T-cell (primary cell): Measurements from ENCODE around the gene CCDC144A. TPM values are rescaled to one million over a fixed set of nuclear protein-coding genes. Genes with fewer than 3 reads are reported as not detected.
A peak's percentile ranks its signal among the peaks of the same experiment; 100 is the strongest.
"Not testable (repeated sequence)": the region's sequence is repeated elsewhere in the genome, so short reads cannot be mapped to it uniquely, and the experiment has no call there.

ENCODE experiments used
- ATAC-seq, 4 experiments: fragments of 200-7000 bp in 3 of 4; fragments of 150-1000 bp in 1 of 4; cut with Tn5 transposase; replicated peaks in 1 of 4; 1 replicate in 3 of 4; 2 replicates in 1 of 4; pipeline ENCODE4 v1.10.0; 2021; ENCODE audit warnings: moderate library complexity in 3 of 4, mild to moderate bottlenecking in 2 of 4, moderate number of reproducible peaks in 1 of 4
- CTCF ChIA-PET, 2 donors: fragments of 300-600 bp; sonication (Branson Sonifier 250); formaldehyde crosslinking; loops; one replicate each; lab custom pipeline; 2022; ENCODE audit warnings: antibody characterized with exemption in 2 of 2; lab: Charles Lee
- POLR2A ChIA-PET, 2 donors: fragments of 300-600 bp; sonication (Branson Sonifier 250); formaldehyde crosslinking; loops; one replicate each; lab custom pipeline; 2022; ENCODE audit warnings: antibody characterized with exemption in 2 of 2; lab: Charles Lee
- DNase-seq, 35 experiments: peaks; one replicate each; pipeline versions ENCODE4 v3.0.0 to v3.0.0-alpha.2; 2013 to 2023
- H3K27ac ChIP-seq: one replicate; pipeline ENCODE4 v1.5.1; 2013; ENCODE audit warnings: low read length
- H3K27me3 ChIP-seq, 2 experiments: replicated peaks in 1 of 2; 1 replicate in 1 of 2; 2 replicates in 1 of 2; pipeline versions ENCODE4 v1.6.1 to v1.7.0; 2013; ENCODE audit warnings: low read length in 1 of 2, mixed read lengths in 1 of 2; ENCODE audit not compliant: control insufficient read depth in 2 of 2, insufficient read depth in 2 of 2; ENCODE audit errors: extremely low read depth in 1 of 2
- H3K36me3 ChIP-seq, 2 donors: 1 replicate in 1 of 2; 2 replicates in 1 of 2; pipeline versions ENCODE4 v1.6.1 to v1.7.0; 2013; ENCODE audit warnings: low read length in 1 of 2; ENCODE audit not compliant: control insufficient read depth in 2 of 2, insufficient read depth in 1 of 2; ENCODE audit errors: extremely low read depth in 1 of 2
- H3K4me1 ChIP-seq, 2 experiments: 1 replicate in 1 of 2; 2 replicates in 1 of 2; pipeline versions ENCODE4 v1.6.1 to v1.7.0; 2013; ENCODE audit warnings: low read length in 2 of 2, mixed read lengths in 1 of 2; ENCODE audit not compliant: insufficient read depth in 2 of 2, control insufficient read depth in 1 of 2; ENCODE audit errors: extremely low read depth in 1 of 2
- H3K4me3 ChIP-seq, 2 donors: 1 replicate in 1 of 2; 2 replicates in 1 of 2; pipeline versions ENCODE4 v1.5.1 to v1.7.0; 2013; ENCODE audit warnings: mild to moderate bottlenecking in 2 of 2, low read length in 1 of 2, moderate library complexity in 1 of 2; ENCODE audit not compliant: control insufficient read depth in 1 of 2; ENCODE audit errors: extremely low read depth in 1 of 2
- H3K9me3 ChIP-seq: 2 replicates; pipeline ENCODE4 v1.7.0; 2013
- H3K27ac Mint-ChIP-seq, 2 donors: one replicate each; pipeline ENCODE4 v1.8.0; 2020 to 2021; ENCODE audit warnings: mild to moderate bottlenecking in 2 of 2, mixed read lengths in 2 of 2
- H3K27me3 Mint-ChIP-seq, 2 donors: one replicate each; pipeline ENCODE4 v1.8.0; 2021 to 2022; ENCODE audit warnings: mixed read lengths in 2 of 2
- H3K36me3 Mint-ChIP-seq: one replicate; pipeline ENCODE4 v1.8.0; 2021; ENCODE audit warnings: mixed read lengths
- H3K4me1 Mint-ChIP-seq, 3 donors: one replicate each; pipeline ENCODE4 v1.8.0; 2020 to 2022; ENCODE audit warnings: mixed read lengths in 3 of 3, mild to moderate bottlenecking in 1 of 3
- H3K4me3 Mint-ChIP-seq, 3 donors: one replicate each; pipeline ENCODE4 v1.8.0; 2020 to 2022; ENCODE audit warnings: mild to moderate bottlenecking in 3 of 3, mixed read lengths in 3 of 3, moderate library complexity in 3 of 3
- H3K9me3 Mint-ChIP-seq, 3 donors: one replicate each; pipeline ENCODE4 v1.8.0; 2020 to 2022; ENCODE audit warnings: mixed read lengths in 3 of 3
- WGBS: methylation state at CpG from one replicate; pipeline ENCODE4 v1.1.5; 2013; ENCODE audit warnings: missing lambda C conversion rate; ENCODE audit not compliant: insufficient coverage; 5-methylcytosine and 5-hydroxymethylcytosine counted together
- total RNA-seq, 35 experiments: library from RNA in 6 of 35; stranded (reverse) in 6 of 35; fragments of 120-200 nt in 1 of 35; gene quantifications; one replicate each; pipeline versions ENCODE4 v1.2.1 to v1.2.4 and lab custom pipeline; 2013 to 2026

CCDC144A gene
- total RNA-seq, 5 donors from 2014 or later (not counting 1 experiment from before 2014, with no cell fraction given): 0.38 to 22.3 (median 8.0) TPM

- WGBS: no CpG with 5 or more reads among the region's 3 CpGs
- POLR2A ChIA-PET, DNase-seq, H3K4me3 Mint-ChIP-seq, CTCF ChIA-PET, H3K27ac Mint-ChIP-seq, H3K27ac ChIP-seq, H3K4me1 ChIP-seq, H3K4me3 ChIP-seq, H3K9me3 ChIP-seq, H3K27me3 ChIP-seq, H3K36me3 Mint-ChIP-seq, H3K36me3 ChIP-seq, H3K9me3 Mint-ChIP-seq, ATAC-seq: not testable (repeated sequence)
- H3K4me1 Mint-ChIP-seq: peaks cover 9 to 16% (median 10%) of the 10 kb centered on the region in 3 donors
- H3K27me3 Mint-ChIP-seq: peaks cover 21 to 33% of the 10 kb centered on the region in 2 donors
Observed at GRCh38 chr17:16750515-16750914, 60.5 kb downstream of the CCDC144A start.

GRCh38 chr17:16751224-16751923, 61.3 kb downstream of the CCDC144A start:
- H3K27me3 Mint-ChIP-seq: peaks cover 14 to 26% of the 10 kb centered on the region in 2 donors
- H3K4me3 ChIP-seq, H3K27me3 ChIP-seq, H3K27ac ChIP-seq, H3K9me3 ChIP-seq, H3K4me1 ChIP-seq, H3K27ac Mint-ChIP-seq, H3K9me3 Mint-ChIP-seq, CTCF ChIA-PET, H3K4me1 Mint-ChIP-seq, H3K36me3 ChIP-seq, POLR2A ChIA-PET, H3K36me3 Mint-ChIP-seq: not testable (repeated sequence)
- WGBS: no CpG with 5 or more reads among the region's 10 CpGs
- DNase-seq (peak in 3 of 35 experiments; percentile 3 to 19 (median 5)), ATAC-seq (peak; percentile 26 to 64 (median 54))
- H3K4me3 Mint-ChIP-seq: peak overlapping the region in 1 of 3 donors; percentile 2

GRCh38 chr17:16751924-16752287, 61.9 kb downstream of the CCDC144A start:
- H3K27ac ChIP-seq, POLR2A ChIA-PET, H3K36me3 ChIP-seq, H3K27me3 ChIP-seq, H3K4me3 ChIP-seq, H3K9me3 Mint-ChIP-seq, H3K4me3 Mint-ChIP-seq, H3K27ac Mint-ChIP-seq, H3K36me3 Mint-ChIP-seq, DNase-seq, H3K4me1 ChIP-seq, H3K9me3 ChIP-seq, CTCF ChIA-PET, H3K4me1 Mint-ChIP-seq, ATAC-seq: not testable (repeated sequence)
- WGBS: no CpG with 5 or more reads among the region's 10 CpGs
- peaks cover 12 to 23% of the 10 kb centered on the region in 2 donors for H3K27me3 Mint-ChIP-seq

GRCh38 chr17:16757520-16757919, 67.5 kb downstream of the CCDC144A start:
- H3K4me1 Mint-ChIP-seq, H3K4me3 ChIP-seq, H3K4me3 Mint-ChIP-seq, H3K36me3 Mint-ChIP-seq, H3K4me1 ChIP-seq, H3K27me3 Mint-ChIP-seq, CTCF ChIA-PET, H3K36me3 ChIP-seq, H3K27me3 ChIP-seq, H3K9me3 Mint-ChIP-seq, H3K27ac ChIP-seq, H3K27ac Mint-ChIP-seq, H3K9me3 ChIP-seq, POLR2A ChIA-PET, DNase-seq, ATAC-seq: not testable (repeated sequence)
- no CpG with 5 or more reads among the region's 3 CpGs for WGBS

- H3K4me1 ChIP-seq, DNase-seq, H3K27me3 Mint-ChIP-seq, POLR2A ChIA-PET, CTCF ChIA-PET, H3K27ac Mint-ChIP-seq, H3K27me3 ChIP-seq, H3K9me3 Mint-ChIP-seq, H3K4me3 ChIP-seq, H3K4me3 Mint-ChIP-seq, H3K4me1 Mint-ChIP-seq, H3K36me3 Mint-ChIP-seq, H3K27ac ChIP-seq, H3K9me3 ChIP-seq, H3K36me3 ChIP-seq: not testable (repeated sequence)
- WGBS: no CpG with 5 or more reads among the region's 3 CpGs
- ATAC-seq: peak in 1 of 4 experiments; percentile 42
Observed at GRCh38 chr17:16758177-16758576, 68.1 kb downstream of the CCDC144A start.

GRCh38 chr17:16768290-16769175, 78.5 kb downstream of the CCDC144A start:
- H3K4me1 Mint-ChIP-seq, H3K4me1 ChIP-seq, POLR2A ChIA-PET, ATAC-seq, H3K36me3 ChIP-seq, CTCF ChIA-PET, H3K27ac Mint-ChIP-seq, H3K9me3 ChIP-seq, H3K27me3 ChIP-seq, H3K27me3 Mint-ChIP-seq, H3K4me3 Mint-ChIP-seq, H3K4me3 ChIP-seq, DNase-seq, H3K27ac ChIP-seq, H3K9me3 Mint-ChIP-seq, H3K36me3 Mint-ChIP-seq: not testable (repeated sequence)
- no CpG with 5 or more reads among the region's 2 CpGs for WGBS
